Measurements from ENCODE around the gene HSPG2. TPM values are rescaled to one million over a fixed set of nuclear protein-coding genes. Genes with fewer than 3 reads are reported as not detected.
A peak's percentile ranks its signal among the peaks of the same experiment; 100 is the strongest.

HSPG2 gene
- total and polyA plus RNA-seq, 11 donors = 164 to 608 (median 304) TPM

GRCh38 chr1:21865943-21866706, 71.0 kb downstream of the HSPG2 start:
- Histone ChIP-seq H3K27ac (peak overlapping the region in 1 of 12 donors; percentile 24), H3K4me3 (no peak overlapping the region), H3K4me1 (peaks cover 0 to 16% (median 13%) of the 10 kb centered on the region in 12 donors), H3K9me3 (no peaks in the 10 kb centered on the region), H3K27me3 (no peaks in the 10 kb centered on the region), H3K36me3 (peaks cover 2 to 100% (median 81%) of the 10 kb centered on the region in 9 donors)
- DNase-seq (no peak), ATAC-seq (no peak)
- intact Hi-C loops (cut with DNase I) = loop anchor here in 4 of 10 donors (5.0 to 10.0 kb wide), 2 partner anchors 96 to 99 kb away; no protein-coding TSS in a partner anchor
- no peak for TF ChIP-seq CTCF (IDR thresholded peaks at IDR 0.05)
- TF ChIP-seq POLR2A (IDR thresholded peaks at IDR 0.05) = no peak
- 64 to 76% (median 72%) methylated on average over 11 of the region's 11 CpGs for WGBS, 4 donors

GRCh38 chr1:21865609-21865942, 71.5 kb downstream of the HSPG2 start:
- no peak overlapping the region for H3K27ac ChIP-seq
- DNase-seq (no peak), ATAC-seq (no peak)
- intact Hi-C loops (cut with DNase I) = loop anchor here in 4 of 10 donors (5.0 to 10.0 kb wide), 2 partner anchors 97 to 99 kb away; no protein-coding TSS in a partner anchor
- H3K9me3 ChIP-seq = no peaks in the 10 kb centered on the region
- H3K27me3 ChIP-seq = no peaks in the 10 kb centered on the region
- TF ChIP-seq CTCF (IDR thresholded peaks at IDR 0.05) = no peak
- TF ChIP-seq POLR2A (IDR thresholded peaks at IDR 0.05) = no peak
- 89 to 97% (median 93%) methylated on average over 6 to 7 of the region's 7 CpGs for WGBS, 4 donors
- peaks cover 2 to 100% (median 81%) of the 10 kb centered on the region in 9 donors for H3K36me3 ChIP-seq
- H3K4me3 ChIP-seq = no peak overlapping the region
- peaks cover 0 to 13% (median 12%) of the 10 kb centered on the region in 12 donors for H3K4me1 ChIP-seq

- intact Hi-C loops (cut with DNase I) = loop anchor here in 4 of 10 donors (5.0 to 10.0 kb wide), 2 partner anchors 98 to 100 kb away; no protein-coding TSS in a partner anchor
- Histone ChIP-seq H3K4me1 (peaks cover 0 to 7% (median 4%) of the 10 kb centered on the region in 12 donors), H3K9me3 (no peaks in the 10 kb centered on the region), H3K27ac (no peak overlapping the region), H3K36me3 (peaks cover 4 to 100% (median 82%) of the 10 kb centered on the region in 9 donors), H3K27me3 (no peaks in the 10 kb centered on the region), H3K4me3 (no peak overlapping the region)
- DNase-seq = peak in 1 of 5 donors; percentile 65
- TF ChIP-seq CTCF (IDR thresholded peaks at IDR 0.05) (no peak), POLR2A (IDR thresholded peaks at IDR 0.05) (no peak)
- no peak for ATAC-seq
- 87 to 93% (median 92%) methylated on average over 18 to 27 of the region's 27 CpGs for WGBS, 4 donors
Measured at GRCh38 chr1:21864730-21865129, 72.4 kb downstream of the HSPG2 start.

GRCh38 chr1:21863981-21864380, 73.1 kb downstream of the HSPG2 start:
- no peaks in the 10 kb centered on the region for H3K27me3 ChIP-seq
- no peaks in the 10 kb centered on the region for H3K9me3 ChIP-seq
- intact Hi-C loops (cut with DNase I) = loop anchor here in 1 of 10 donors (10.0 kb wide), 1 partner anchor 101 kb away; no protein-coding TSS in a partner anchor
- no peak overlapping the region for H3K4me3 ChIP-seq
- H3K4me1 ChIP-seq = no peaks in the 10 kb centered on the region
- H3K27ac ChIP-seq = peak overlapping the region in 1 of 12 donors; percentile 17
- WGBS, 4 donors = 89 to 96% (median 92%) methylated on average over 11 to 12 of the region's 12 CpGs
- peaks cover 6 to 100% (median 87%) of the 10 kb centered on the region in 9 donors for H3K36me3 ChIP-seq
- ATAC-seq = peak in 2 of 4 donors; percentile 4 to 16
- TF ChIP-seq CTCF (IDR thresholded peaks at IDR 0.05) (no peak), POLR2A (IDR thresholded peaks at IDR 0.05) (no peak)
- DNase-seq = no peak
